GM12878 (cell line): ENCODE results near the gene HID1.

Experiments
- CEBPB ChIP-seq, 2 experiments: fragments of 150-350 bp in 1 of 2; IDR thresholded peaks; 2 replicates each; pipeline ENCODE4 v1.6.1; 2012 to 2014; ENCODE audit warnings: low read depth in 2 of 2, low read length in 2 of 2, borderline replicate concordance in 1 of 2, inconsistent platforms in 1 of 2
- CTCF ChIP-seq, 3 experiments: IDR thresholded peaks in 2 of 3; conservative IDR thresholded peaks in 1 of 3; 2 replicates each; pipeline ENCODE4 v1.5.1; 2011; ENCODE audit warnings: low read depth in 3 of 3, low read length in 3 of 3, mild to moderate bottlenecking in 3 of 3, control low read depth in 2 of 3, moderate library complexity in 2 of 3, inconsistent platforms in 1 of 3, mixed read lengths in 1 of 3; ENCODE audit not compliant: control insufficient read depth in 2 of 3, insufficient read depth in 1 of 3; ENCODE audit errors: extremely low read depth in 1 of 3
- E4F1 ChIP-seq: fragments of 450-650 bp; IDR thresholded peaks from 2 replicates; pipeline ENCODE4 v1.6.1; 2018; ENCODE audit warnings: borderline replicate concordance, mild to moderate bottlenecking; ENCODE audit not compliant: partially characterized antibody
- EED ChIP-seq: sonication (generic); IDR thresholded peaks from 2 replicates; pipeline ENCODE4 v1.6.1; 2016; ENCODE audit warnings: antibody characterized with exemption, low read depth
- EP300 ChIP-seq, 2 experiments: fragments of 150-350 bp in 1 of 2; IDR thresholded peaks; 2 replicates each; pipeline ENCODE4 v1.6.1; 2011 to 2012; ENCODE audit warnings: low read depth in 2 of 2, low read length in 2 of 2, borderline replicate concordance in 1 of 2, improper control_type of control experiment in 1 of 2, inconsistent platforms in 1 of 2; ENCODE audit not compliant: control insufficient read depth in 1 of 2
- ETV6 ChIP-seq, 2 experiments: fragments of 450-650 bp in 1 of 2; IDR thresholded peaks in 1 of 2; conservative IDR thresholded peaks in 1 of 2; 2 replicates each; pipeline ENCODE4 v1.6.1; 2014; ENCODE audit warnings: antibody characterized with exemption in 1 of 2, borderline replicate concordance in 1 of 2, low read depth in 1 of 2, mild to moderate bottlenecking in 1 of 2, moderate library complexity in 1 of 2
- HCFC1 ChIP-seq: fragments of 150-350 bp; IDR thresholded peaks from 2 replicates; pipeline ENCODE4 v1.6.1; 2014; ENCODE audit warnings: low read length
- IRF3 ChIP-seq: fragments of 450-650 bp; IDR thresholded peaks from 2 replicates; pipeline ENCODE4 v1.6.1; 2014; ENCODE audit warnings: mild to moderate bottlenecking
- KDM1A ChIP-seq: fragments of 200-600 bp; sonication (generic); IDR thresholded peaks from 2 replicates; pipeline ENCODE4 v1.6.1; 2016; ENCODE audit warnings: borderline replicate concordance
- POLR2A ChIP-seq: IDR thresholded peaks from 2 replicates; pipeline ENCODE4 v1.6.1; 2011; ENCODE audit warnings: low read depth, mild to moderate bottlenecking, low read length
- TCF7 ChIP-seq: IDR thresholded peaks from 2 replicates; pipeline ENCODE4 v1.6.1; 2014; ENCODE audit warnings: antibody characterized with exemption, borderline replicate concordance
- ZBTB33 ChIP-seq: fragments of 450-650 bp; IDR thresholded peaks from 2 replicates; pipeline ENCODE4 v1.6.1; 2017; ENCODE audit warnings: mild to moderate bottlenecking

- TF ChIP-seq ZBTB33 (no peak), CTCF (IDR thresholded peaks at IDR 0.05 in 2 of 3, conservative IDR thresholded peaks at IDR 0.05 in 1 of 3; ENCODE audit: control insufficient read depth in 2 of 3, extremely low read depth in 1 of 3, insufficient read depth in 1 of 3, low read depth in 3 of 3, low read length in 3 of 3) (no peak), KDM1A (no peak), E4F1 (no peak), EP300 (IDR thresholded peaks at IDR 0.05; ENCODE audit: borderline replicate concordance in 1 of 2, control insufficient read depth in 1 of 2, low read depth in 2 of 2, low read length in 2 of 2) (no peak), IRF3 (no peak), EED (no peak), CEBPB (IDR thresholded peaks at IDR 0.05; ENCODE audit: borderline replicate concordance in 1 of 2, low read depth in 2 of 2, low read length in 2 of 2) (no peak), TCF7 (no peak), POLR2A (no peak), HCFC1 (no peak), ETV6 (conservative IDR thresholded peaks at IDR 0.05 in 1 of 2, IDR thresholded peaks at IDR 0.05 in 1 of 2; ENCODE audit: borderline replicate concordance in 1 of 2, low read depth in 1 of 2) (no peak)
These were observed 48.0 kb upstream of the HID1 start for GRCh38 chr17:75020331-75021110.
